AG04450 (cell line): ENCODE results near the gene EPS8L1. TPM values are rescaled to one million over a fixed set of nuclear protein-coding genes. Genes with fewer than 3 reads are reported as not detected.
"Not testable (repeated sequence)": the region's sequence is repeated elsewhere in the genome, so short reads cannot be mapped to it uniquely, and the experiment has no call there.

Experiments
- CTCF ChIA-PET: fragments of 300-600, 350-600 bp; formaldehyde crosslinking; extraction: SDS; loops from one replicate; lab custom pipeline; 2022; ENCODE audit warnings: antibody characterized with exemption, inconsistent platforms; lab: Charles Lee
- POLR2A ChIA-PET: fragments of 350-600 bp; formaldehyde crosslinking; extraction: SDS; loops from one replicate; lab custom pipeline; 2021; ENCODE audit warnings: antibody characterized with exemption, inconsistent platforms; lab: Yijun Ruan, JAX
- DNase-seq: peaks from one replicate; pipeline ENCODE4 v3.0.0-alpha.2; 2011; ENCODE audit warnings: low read depth, low spot score
- H3K27ac ChIP-seq: one replicate; pipeline ENCODE4 v1.5.1; 2012; ENCODE audit warnings: low read depth, low read length, control low read depth
- H3K27me3 ChIP-seq: one replicate; pipeline ENCODE4 v1.6.0; 2012; ENCODE audit warnings: low read length; ENCODE audit not compliant: control insufficient read depth, insufficient read depth
- H3K4me3 ChIP-seq: 2 replicates; pipeline ENCODE4 v1.5.1; 2011; ENCODE audit warnings: mild to moderate bottlenecking, low read depth, low read length, control low read depth
- H3K9me3 ChIP-seq: 2 replicates; pipeline ENCODE4 v1.5.1; 2012; ENCODE audit warnings: low read length; ENCODE audit not compliant: control insufficient read depth, insufficient read depth
- CTCF ChIP-seq: IDR thresholded peaks from 2 replicates; pipeline ENCODE4 v1.5.1; 2011; ENCODE audit warnings: low read depth, low read length, control low read depth, inconsistent platforms
- polyA minus RNA-seq: library from RNA; depleted of rRNA, polyadenylated mRNA; stranded (reverse); fragments of >200 nt; gene quantifications from 2 replicates; pipeline ENCODE4 v1.2.3, GENCODE V29; 2011; rRNA and poly(A)+ RNA removed
- polyA plus RNA-seq: library from polyadenylated mRNA; depleted of rRNA; stranded (reverse); fragments of >200 nt; gene quantifications from 2 replicates; pipeline ENCODE4 v1.2.3, GENCODE V29; 2011; rRNA removed

EPS8L1 gene
- 1.5 and 2.3 TPM in 2 replicates for polyA plus RNA-seq
- 1.2 and 2.0 TPM in 2 replicates for polyA minus RNA-seq

- ChIA-PET CTCF (interaction anchor here (0.6 to 1.6 kb wide), 2 partner anchors 13 to 594 kb away, joined by 6 to 7 read pairs; no protein-coding TSS in a partner anchor), POLR2A (no interaction called here)
- no peak within 1 kb of the TSS for H3K4me3 ChIP-seq
Observed at GRCh38 chr19:55075371-55075998, at the start of gene EPS8L1. TSS of gene EPS8L1 (plus strand) at chr19:55075869. CDS start at chr19:55076445, 576 bp downstream.

GRCh38 chr19:55027140-55027471 lies 48.6 kb upstream of the EPS8L1 start:
- DNase-seq, CTCF ChIA-PET, H3K27me3 ChIP-seq, H3K4me3 ChIP-seq, H3K27ac ChIP-seq, POLR2A ChIA-PET: not testable (repeated sequence)
- peaks cover 12% of the 10 kb centered on the region for H3K9me3 ChIP-seq

More at GRCh38 chr19:55075371-55075998, at the start of gene EPS8L1:
- TF ChIP-seq CTCF: no peak
- peaks cover 6% of the 10 kb centered on the region; the same call in 1 of the 2 replicates for H3K9me3 ChIP-seq
- H3K27me3 ChIP-seq: peaks cover 17% of the 10 kb centered on the region
- no peak for DNase-seq
- no peak within 1 kb of the TSS for H3K27ac ChIP-seq

- DNase-seq: no peak
- Histone ChIP-seq H3K9me3 (peaks cover 16% of the 10 kb centered on the region), H3K27me3 (no peaks in the 10 kb centered on the region), H3K27ac (no peak overlapping the region), H3K4me3 (no peak overlapping the region)
- POLR2A ChIA-PET: no interaction called here
- CTCF ChIA-PET: no interaction called here
- no peak for TF ChIP-seq CTCF
Observed at GRCh38 chr19:55027472-55028337, 48.0 kb upstream of the EPS8L1 start.

GRCh38 chr19:55028757-55029156 lies 46.9 kb upstream of the EPS8L1 start:
- CTCF ChIA-PET: no interaction called here
- Histone ChIP-seq H3K9me3 (peaks cover 19% of the 10 kb centered on the region), H3K27me3 (no peaks in the 10 kb centered on the region), H3K4me3 (no peak overlapping the region), H3K27ac (no peak overlapping the region)
- POLR2A ChIA-PET: no interaction called here
- no peak for DNase-seq
- TF ChIP-seq CTCF: no peak

DNA sequence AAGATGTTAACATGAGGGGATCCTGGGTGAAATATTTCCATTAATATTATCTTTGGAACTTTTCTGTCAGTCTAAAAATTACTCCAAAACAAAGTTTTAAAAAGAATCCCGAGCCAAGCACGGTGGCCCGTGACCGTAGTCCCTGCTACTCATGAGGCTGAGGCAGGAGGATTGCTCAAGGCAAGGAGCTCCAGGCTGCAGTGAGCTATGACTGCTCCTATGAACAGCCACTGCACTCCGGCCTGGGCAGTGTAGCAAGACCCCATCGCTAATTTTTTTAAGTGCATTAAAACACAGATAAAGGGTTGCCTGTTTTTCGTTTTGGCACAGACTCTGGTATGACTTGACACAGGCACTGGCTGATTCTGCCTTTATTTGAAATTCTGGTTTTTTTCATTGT lies 44.5 kb upstream of the EPS8L1 start:
- H3K4me3 ChIP-seq: no peak overlapping the region
- ChIA-PET CTCF (no interaction called here), POLR2A (no interaction called here)
- no peak for DNase-seq
- TF ChIP-seq CTCF: no peak
- H3K27me3 ChIP-seq: no peaks in the 10 kb centered on the region
- no peak overlapping the region for H3K27ac ChIP-seq
- H3K9me3 ChIP-seq: peaks cover 26% of the 10 kb centered on the region; the same call in 1 of the 2 replicates
